OCI-M2 (cell line): ENCODE results near the gene DBF4B.
"Not testable (repeated sequence)": the region's sequence is repeated elsewhere in the genome, so short reads cannot be mapped to it uniquely, and the experiment has no call there.

Experiments
- DNase-seq: peaks from one replicate; lab custom pipeline; 2025; ENCODE audit not compliant: unreplicated experiment; lab: John Stamatoyannopoulos, UW

DBF4B gene

GRCh38 chr17:44733753-44734152 lies 25.3 kb downstream of the DBF4B start:
- DNase-seq = no peak

- DNase-seq = no peak
Measured at GRCh38 chr17:44734272-44734671, 25.8 kb downstream of the DBF4B start.

DNA sequence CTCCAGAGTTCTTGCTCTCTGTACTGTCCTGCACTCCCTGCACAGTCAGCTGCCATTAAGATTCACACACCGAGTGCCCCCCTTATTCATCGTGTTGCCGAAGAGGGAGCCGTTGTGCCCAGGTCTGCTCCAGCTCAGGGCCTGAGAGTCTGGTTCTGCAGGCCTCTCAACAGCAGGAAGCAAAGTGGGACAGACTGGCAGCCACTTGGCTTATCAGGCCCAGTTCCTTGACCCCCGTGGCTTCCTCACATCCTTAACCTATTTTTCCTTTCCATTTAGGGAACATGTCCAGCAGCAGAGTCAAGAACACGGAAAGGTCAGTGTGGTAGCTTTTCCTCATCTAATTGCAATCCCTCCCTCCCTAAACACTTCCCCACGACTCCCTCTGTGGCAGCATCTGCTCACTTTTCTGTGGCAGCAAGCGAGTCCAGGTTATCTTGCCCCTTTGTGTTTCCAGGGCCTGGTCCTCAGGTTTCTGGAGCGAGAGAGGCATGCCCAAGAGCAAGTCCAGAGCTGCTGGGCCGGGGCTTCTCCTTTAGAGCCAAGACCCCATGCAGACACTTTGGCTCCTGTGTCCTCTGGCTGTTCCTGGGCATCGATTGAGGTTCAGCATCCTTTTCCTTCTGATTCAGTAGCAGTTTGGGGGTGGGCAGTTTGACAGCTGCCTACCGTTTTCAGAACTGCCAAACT lies 28.2 kb downstream of the DBF4B start:
- no peak for DNase-seq

- no peak for DNase-seq
Measured at GRCh38 chr17:44738214-44738906, 29.9 kb downstream of the DBF4B start.

DNA sequence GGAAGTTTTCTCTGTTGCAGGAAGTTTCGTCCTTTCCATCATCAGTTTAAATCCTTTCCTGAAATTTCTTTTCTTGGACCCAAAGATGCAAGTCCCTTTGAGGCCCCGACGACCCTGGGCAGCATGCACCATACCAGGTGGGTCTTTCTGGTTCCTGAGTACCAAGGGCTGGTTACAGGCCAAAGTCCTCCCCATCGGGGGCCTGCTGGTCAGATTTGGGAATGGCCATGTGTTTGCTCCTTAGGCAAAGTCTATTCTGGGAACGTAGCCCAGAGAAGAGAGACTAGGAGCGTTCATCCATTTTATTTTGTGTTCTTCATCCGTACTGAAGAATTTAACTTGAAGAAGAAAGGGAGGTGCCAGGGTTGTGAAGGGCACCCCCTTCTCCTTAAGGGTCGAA lies 32.9 kb downstream of the DBF4B start:
- no peak for DNase-seq

GRCh38 chr17:44745301-44745700 lies 36.8 kb downstream of the DBF4B start:
- no peak for DNase-seq

GRCh38 chr17:44745738-44746137 lies 37.3 kb downstream of the DBF4B start:
- not testable (repeated sequence) for DNase-seq

DNA sequence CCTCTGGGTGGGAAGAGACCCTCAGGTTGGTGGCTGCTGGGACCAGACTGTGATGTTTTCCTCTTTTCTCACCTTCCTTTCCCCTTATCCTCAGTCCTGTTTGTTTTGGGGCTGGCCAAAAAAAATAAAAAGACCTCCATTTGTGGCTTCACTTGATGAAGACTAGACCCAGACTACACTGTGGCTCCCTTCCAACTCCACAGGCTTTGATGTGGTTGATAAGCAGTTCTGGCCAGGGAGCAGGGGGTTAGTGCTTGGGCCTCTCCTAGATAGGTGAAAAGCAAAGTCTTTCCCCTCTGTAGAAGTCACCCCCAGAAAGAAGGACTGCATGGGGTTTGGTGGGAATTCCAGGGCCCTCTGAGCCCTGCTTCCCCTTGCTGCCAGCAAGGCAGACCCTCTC lies 39.1 kb downstream of the DBF4B start:
- DNase-seq = no peak

DNA sequence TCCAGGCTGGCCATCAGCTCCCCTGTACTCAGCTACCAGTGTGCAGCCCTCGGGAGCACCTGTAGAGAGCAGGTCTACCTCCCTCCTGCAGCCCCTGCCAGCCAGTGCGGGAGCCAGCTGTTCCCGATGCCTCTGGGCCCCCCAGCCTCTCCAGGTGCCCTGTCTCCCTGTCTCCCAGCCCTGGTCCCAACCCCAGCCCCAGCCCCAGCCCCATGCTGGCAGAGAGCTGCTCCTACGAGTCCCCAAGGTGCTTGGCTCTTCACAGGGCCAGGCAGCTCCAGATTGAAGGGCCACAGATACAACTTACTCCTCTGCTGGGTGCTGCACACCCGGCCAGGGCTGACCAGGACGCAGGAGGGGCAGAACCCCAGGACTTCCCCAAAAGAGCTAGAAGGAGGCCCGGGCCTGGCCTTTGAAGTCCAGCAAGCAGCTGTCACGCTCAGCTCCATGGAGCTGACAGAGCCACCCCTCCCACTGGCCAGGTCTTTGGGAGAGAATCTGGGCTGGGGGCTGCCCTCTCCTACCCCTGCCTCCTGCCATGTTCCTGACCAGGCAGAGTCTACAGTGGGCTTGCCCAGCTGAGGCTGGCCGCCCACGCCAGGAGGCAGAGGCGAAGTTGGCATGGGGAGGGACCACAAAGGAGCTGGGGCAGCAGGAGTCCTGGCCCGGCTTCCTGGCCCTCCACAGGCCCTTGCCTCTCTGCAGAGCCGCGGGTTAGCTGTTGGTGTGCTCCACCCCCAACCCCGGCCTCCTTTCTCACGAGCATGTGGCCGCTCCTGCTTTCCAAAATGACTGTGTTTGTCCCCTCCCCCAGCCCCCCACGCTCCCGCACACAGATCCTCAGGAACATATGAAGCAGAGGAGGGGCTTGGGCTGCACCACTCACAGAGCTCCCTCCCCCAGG lies 40.9 kb downstream of the DBF4B start:
- DNase-seq = no peak

GRCh38 chr17:44749980-44750318 lies 41.5 kb downstream of the DBF4B start:
- no peak for DNase-seq

DNA sequence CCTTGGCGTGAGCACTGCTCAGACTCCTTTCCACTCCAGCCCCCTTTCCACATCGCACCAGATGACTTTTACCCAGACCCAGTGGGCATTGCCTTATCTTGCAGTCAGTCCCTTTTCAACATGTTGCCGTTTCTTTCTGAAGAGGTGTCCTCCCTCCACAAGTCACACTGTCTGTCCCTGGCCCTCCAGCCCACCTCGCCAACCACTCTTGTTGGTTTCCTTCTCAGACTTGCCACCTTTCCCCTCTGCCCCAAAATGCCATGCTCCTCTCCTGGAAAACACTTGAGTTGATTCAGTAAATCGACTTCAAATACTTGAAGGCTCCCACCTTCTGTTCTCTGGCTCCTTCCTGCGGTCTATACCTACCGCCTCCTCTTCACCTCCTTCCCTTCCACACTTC lies 42.9 kb downstream of the DBF4B start:
- no peak for DNase-seq

DNA sequence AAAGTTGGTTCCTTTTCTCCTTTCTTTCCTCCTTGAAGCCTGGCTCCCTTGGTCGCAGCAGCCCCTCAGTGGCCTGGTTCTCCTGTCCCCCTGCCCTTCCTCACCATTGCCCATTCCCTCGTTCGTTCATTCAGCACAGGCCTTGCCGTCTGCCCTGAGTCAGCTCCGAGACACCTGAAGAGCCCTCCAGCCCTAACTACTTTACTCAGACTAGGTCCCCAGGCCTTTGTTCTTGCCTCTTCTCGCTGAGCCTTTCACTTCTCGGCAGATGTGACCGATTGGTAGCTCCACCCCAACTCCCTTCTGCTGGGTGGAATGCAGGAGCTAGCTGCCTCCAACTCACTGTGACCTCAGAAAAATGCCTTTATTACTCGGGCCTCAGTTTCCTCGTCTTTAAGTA lies 43.3 kb downstream of the DBF4B start:
- no peak for DNase-seq

DNA sequence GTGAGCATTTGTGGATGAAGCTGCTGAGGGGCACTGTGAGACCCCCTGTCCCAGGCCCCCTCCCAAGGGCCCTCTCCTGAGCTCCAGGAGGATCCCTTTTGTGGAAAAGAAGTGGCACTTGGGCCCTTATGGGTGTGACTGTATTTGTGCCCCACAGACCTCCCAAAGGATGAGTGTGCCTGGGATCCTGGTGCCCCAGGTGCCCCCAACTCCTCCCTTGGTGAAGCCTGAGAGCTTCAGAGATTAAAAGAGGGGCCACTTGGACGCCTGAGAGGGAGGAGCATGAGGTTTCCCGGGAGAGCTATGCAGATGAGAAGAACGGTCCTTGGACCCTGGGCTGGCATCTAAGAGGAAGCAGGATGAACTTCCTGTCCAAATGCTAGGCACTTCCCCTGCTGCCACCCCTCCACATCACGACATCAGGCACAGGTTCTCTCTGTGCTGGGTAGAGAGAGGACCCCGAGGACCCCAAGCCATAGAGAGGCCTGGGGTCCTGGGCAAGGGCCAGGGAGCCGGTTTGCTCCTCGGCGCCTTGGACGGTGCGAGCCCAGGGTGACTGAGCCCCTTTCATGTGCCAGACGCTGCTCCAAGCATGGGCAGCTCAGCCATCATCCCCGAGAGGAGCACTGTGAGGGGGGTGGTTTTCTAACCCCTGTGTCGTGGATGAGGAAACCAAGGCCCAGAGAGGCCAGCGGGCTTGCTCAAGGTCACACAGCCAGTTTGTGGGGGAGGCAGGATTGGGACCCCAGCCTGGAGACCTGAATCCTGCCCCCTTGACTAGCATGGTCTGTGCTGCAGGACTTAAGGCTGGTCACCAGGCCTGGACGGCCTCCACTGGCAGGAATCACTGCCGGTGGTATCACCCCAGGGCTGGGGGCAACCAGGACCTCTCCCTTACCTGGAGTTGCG lies 44.7 kb downstream of the DBF4B start:
- no peak for DNase-seq

DNA sequence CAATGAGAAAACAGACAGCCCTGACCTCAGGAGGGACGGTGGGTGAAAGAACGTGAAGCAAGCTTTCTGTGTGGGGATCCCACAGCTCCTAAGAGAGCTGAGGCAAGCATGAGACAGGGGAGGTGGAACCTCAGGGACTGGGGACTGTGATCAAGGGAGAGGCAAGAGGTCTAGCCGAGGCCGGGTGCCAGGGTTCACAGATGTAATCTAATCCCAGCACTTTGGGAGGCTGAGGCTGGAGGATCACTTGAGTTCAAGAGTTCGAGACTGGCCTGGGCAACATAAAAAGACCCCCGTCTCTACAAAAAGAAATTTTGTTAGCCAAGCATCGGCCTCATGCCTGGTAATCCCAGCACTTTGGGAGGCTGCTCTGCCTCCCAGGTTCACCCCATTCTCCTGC lies 45.8 kb downstream of the DBF4B start:
- no peak for DNase-seq

GRCh38 chr17:44755180-44755579 lies 46.7 kb downstream of the DBF4B start:
- not testable (repeated sequence) for DNase-seq

DNA sequence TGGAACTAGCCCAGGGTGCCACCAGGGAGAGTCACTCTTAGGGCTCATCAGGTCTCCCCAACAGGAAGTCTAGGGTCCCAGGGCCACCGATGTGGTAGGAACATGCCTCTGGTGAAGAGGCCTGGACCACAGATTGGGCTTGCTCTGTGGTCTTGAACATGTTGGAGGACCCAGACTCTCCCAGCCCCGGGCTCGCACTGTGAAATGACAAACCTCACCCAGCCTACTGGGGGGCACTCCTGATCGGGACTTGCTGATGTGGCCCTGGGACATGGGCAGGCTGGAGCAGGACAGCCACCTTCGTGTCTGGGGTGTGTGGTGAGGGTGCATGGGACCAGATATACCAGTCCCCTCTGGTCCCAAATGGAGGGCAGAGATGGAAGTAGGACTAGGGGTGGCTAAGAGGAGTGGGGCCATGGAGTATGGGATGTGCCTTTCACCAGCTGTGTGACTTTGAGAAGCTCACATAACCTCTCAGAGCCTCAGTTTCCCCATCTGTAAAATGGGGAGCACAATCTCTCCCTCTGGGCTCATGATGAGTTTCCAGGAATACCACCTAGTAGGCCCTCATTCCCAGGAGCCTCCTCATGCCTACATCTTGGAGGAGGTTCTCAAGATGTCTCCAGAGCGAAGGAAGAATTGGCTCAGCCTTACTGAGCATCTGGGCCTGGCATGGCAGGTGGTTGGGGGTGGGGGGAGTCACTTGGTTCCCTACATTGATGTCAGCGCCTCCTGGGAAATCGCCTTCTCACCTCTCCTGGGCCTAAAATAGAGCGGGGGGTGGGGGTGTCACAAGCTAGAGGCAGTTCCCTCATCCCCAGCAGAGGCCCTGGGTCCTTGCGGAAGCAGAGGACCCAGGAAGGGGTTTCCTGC lies 48.8 kb downstream of the DBF4B start:
- DNase-seq = no peak

DNA sequence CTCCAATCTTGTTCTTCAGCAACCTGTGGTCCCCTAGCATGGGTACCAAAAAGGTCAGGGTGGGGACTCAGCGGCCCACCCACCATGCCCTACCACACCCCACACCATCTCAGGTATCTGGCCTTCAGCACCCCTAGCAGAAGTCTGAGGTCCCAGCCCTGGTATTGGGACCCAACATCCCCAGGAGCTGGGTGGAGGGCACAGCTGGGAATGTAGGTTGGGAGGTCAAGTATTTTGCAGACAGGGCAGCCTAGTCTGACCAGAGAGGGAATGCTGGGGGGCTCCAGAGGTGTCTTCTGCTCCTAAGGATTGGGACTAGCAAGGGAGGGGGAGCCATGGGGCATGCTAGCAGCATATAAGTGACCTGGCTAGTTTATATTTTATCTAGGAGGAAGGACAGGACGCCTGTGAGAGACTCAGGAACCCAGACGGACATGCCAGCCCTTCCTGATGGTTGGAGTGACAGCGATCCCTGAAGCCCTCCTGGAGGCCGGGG lies 49.5 kb downstream of the DBF4B start:
- no peak for DNase-seq

- DNase-seq = no peak
Measured at GRCh38 chr17:44758414-44759085, 50.1 kb downstream of the DBF4B start, which contains the start of gene ADAM11. Gene ADAM11, plus strand, starts transcription at chr17:44758988. Its CDS starts 212 bp downstream, at chr17:44759200.
